ENCODE results near the gene PTGER3.

PTGER3 gene

DNA sequence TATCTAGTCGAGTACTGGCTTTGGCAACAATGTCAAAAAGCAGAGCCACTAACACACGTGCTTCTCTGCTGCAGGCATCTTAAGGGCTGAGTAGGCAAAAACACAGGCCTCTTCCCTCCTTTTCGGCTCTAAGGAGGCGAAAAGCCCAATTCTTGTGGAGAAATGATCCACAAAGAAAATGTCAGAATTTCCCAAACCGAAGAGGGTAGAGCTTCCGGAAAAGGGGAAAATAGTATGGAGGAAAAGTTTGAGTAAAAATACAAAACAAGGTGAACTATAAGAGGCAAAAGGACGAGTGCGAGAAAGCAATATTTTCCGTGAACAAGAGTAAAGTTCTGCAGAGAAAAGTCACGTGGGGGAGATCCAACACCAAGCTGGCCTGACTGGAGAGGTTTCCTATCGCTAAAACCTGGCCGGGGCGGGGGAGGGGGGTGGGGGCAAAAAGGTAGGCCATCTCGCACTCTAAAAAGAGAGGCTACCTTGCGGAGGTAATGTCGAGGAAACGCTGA, 32.7 kb upstream of the PTGER3 start:
- ChIA-PET CTCF (no interaction called here), POLR2A (interaction anchor here (1.3 kb wide), 1 partner anchor 8 kb away, joined by 4 read pairs; no protein-coding TSS in a partner anchor)
- DNase-seq (ENCODE audit: extremely low spot score), result peak; percentile 65
- TF ChIP-seq SUZ12 (IDR thresholded peaks at IDR 0.05) (no peak), L3MBTL2 (conservative IDR thresholded peaks at IDR 0.05) (peak; percentile 82)

DNA sequence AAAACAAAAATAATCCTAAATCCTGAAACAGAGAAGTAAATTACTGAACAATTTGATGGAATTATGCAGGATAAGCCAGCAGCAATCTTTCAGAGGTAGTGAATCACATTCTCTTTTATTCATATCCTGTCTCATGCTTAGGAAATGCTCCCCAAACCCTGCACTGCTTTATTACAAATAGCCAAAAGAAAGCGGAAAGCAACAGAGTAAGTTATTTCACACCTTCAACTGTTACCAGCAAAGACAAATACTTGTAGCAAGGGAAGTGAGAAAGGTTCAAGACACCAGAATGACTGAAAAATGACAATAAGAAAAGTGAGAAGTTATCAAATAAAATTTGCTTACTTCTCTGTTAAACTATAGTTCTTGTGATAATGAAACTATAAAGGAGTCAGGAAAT, 27.1 kb upstream of the PTGER3 start:
- TF ChIP-seq LEF1 (IDR thresholded peaks at IDR 0.05; ENCODE audit: borderline replicate concordance) (no peak), CTBP1 (IDR thresholded peaks at IDR 0.05; ENCODE audit: borderline replicate concordance) (no peak), FOXM1 (IDR thresholded peaks at IDR 0.05; ENCODE audit: borderline replicate concordance) (no peak), SUZ12 (IDR thresholded peaks at IDR 0.05) (no peak), L3MBTL2 (conservative IDR thresholded peaks at IDR 0.05) (no peak), NFRKB (IDR thresholded peaks at IDR 0.05) (no peak), BHLHE40 (IDR thresholded peaks at IDR 0.05; ENCODE audit: borderline replicate concordance) (no peak), FOXK2 (IDR thresholded peaks at IDR 0.05) (no peak), ELF4 (IDR thresholded peaks at IDR 0.05) (no peak), HDGF (IDR thresholded peaks at IDR 0.05; ENCODE audit: borderline replicate concordance) (no peak), ZNF384 (IDR thresholded peaks at IDR 0.05) (no peak), FOXA1 (IDR thresholded peaks at IDR 0.05) (no peak), SP1 (IDR thresholded peaks at IDR 0.05) (no peak), TARDBP (IDR thresholded peaks at IDR 0.05) (no peak)
- TF ChIP-seq, protein P1, sequence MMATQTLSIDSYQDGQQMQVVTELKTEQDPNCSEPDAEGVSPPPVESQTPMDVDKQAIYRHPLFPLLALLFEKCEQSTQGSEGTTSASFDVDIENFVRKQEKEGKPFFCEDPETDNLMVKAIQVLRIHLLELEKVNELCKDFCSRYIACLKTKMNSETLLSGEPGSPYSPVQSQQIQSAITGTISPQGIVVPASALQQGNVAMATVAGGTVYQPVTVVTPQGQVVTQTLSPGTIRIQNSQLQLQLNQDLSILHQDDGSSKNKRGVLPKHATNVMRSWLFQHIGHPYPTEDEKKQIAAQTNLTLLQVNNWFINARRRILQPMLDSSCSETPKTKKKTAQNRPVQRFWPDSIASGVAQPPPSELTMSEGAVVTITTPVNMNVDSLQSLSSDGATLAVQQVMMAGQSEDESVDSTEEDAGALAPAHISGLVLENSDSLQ (IDR thresholded peaks at IDR 0.05), result no peak
- CTCF ChIA-PET, result no interaction called here
- POLR2A ChIA-PET, result no interaction called here
- no peak for DNase-seq (ENCODE audit: extremely low spot score)

DNA sequence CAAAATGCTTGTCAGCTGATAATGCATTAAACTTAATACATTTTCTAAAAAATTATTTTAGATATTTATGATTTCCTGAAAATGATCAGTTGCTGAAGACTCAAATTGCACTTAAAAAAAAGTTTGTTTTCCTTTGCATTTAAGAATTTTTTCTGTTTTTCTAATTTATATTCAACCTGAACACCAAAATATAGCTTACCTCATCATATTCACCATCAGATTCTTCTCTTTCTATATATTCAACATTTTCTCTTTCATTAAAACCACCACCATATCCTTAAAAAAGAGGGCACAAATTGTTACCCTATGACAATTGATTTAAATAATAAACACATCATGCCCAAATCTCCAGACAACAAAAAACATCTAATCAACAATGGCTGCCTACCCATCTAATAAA, 24.7 kb upstream of the PTGER3 start:
- no peak for TF ChIP-seq BHLHE40 (IDR thresholded peaks at IDR 0.05; ENCODE audit: borderline replicate concordance)
- no peak for TF ChIP-seq ELF4 (IDR thresholded peaks at IDR 0.05)
- no peak for TF ChIP-seq TARDBP (IDR thresholded peaks at IDR 0.05)
- TF ChIP-seq SUZ12 (IDR thresholded peaks at IDR 0.05), result no peak
- TF ChIP-seq FOXM1 (IDR thresholded peaks at IDR 0.05; ENCODE audit: borderline replicate concordance), result no peak
- TF ChIP-seq HDGF (IDR thresholded peaks at IDR 0.05; ENCODE audit: borderline replicate concordance), result no peak
- no peak for TF ChIP-seq FOXK2 (IDR thresholded peaks at IDR 0.05)
- no peak for TF ChIP-seq CTBP1 (IDR thresholded peaks at IDR 0.05; ENCODE audit: borderline replicate concordance)
- no peak for TF ChIP-seq FOXA1 (IDR thresholded peaks at IDR 0.05)
- TF ChIP-seq, protein P1 (IDR thresholded peaks at IDR 0.05), result no peak
- TF ChIP-seq ARNT (IDR thresholded peaks at IDR 0.05), result no peak
- DNase-seq (ENCODE audit: extremely low spot score), result no peak
- ChIA-PET POLR2A (interaction anchor here (1.6 kb wide), 1 partner anchor 9 kb away, joined by 4 read pairs; the partner anchor contains the start of gene ZRANB2), CTCF (interaction anchor here (1.2 kb wide), 1 partner anchor 9 kb away, joined by 3 read pairs; the partner anchor contains the start of gene ZRANB2)

DNA sequence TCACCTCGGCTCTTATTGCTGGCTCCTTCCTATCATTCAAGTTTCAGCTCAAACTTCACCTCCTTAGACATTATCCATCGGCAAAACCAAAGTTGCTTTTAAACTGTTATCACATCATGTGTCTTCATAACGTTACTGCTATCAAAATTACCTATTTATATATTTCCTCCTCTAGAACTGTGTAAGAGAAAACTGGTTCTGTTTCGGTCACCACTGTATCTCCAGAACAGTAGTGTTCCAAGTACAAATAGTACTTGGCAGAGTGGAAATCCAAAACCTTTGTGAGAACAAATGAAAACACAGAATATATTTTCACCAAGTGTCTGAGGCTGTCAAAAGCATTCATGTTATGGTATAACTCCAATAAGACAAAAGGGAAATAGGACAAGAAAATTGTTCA, 24.1 kb upstream of the PTGER3 start:
- POLR2A ChIA-PET, result interaction anchor here (1.6 kb wide), 1 partner anchor 9 kb away, joined by 4 read pairs; the partner anchor contains the start of gene ZRANB2
- CTCF ChIA-PET, result no interaction called here
- no peak for DNase-seq (ENCODE audit: extremely low spot score)
- no peak for TF ChIP-seq L3MBTL2 (conservative IDR thresholded peaks at IDR 0.05)
- no peak for TF ChIP-seq HDGF (IDR thresholded peaks at IDR 0.05; ENCODE audit: borderline replicate concordance)
- TF ChIP-seq ARNT (IDR thresholded peaks at IDR 0.05), result no peak
- no peak for TF ChIP-seq FOXM1 (IDR thresholded peaks at IDR 0.05; ENCODE audit: borderline replicate concordance)
- TF ChIP-seq NFRKB (IDR thresholded peaks at IDR 0.05), result no peak
- TF ChIP-seq BHLHE40 (IDR thresholded peaks at IDR 0.05; ENCODE audit: borderline replicate concordance), result no peak
- TF ChIP-seq FOXK2 (IDR thresholded peaks at IDR 0.05), result no peak
- no peak for TF ChIP-seq FOXA1 (IDR thresholded peaks at IDR 0.05)
- no peak for TF ChIP-seq LEF1 (IDR thresholded peaks at IDR 0.05; ENCODE audit: borderline replicate concordance)
- TF ChIP-seq ELF4 (IDR thresholded peaks at IDR 0.05), result no peak
- no peak for TF ChIP-seq ZNF384 (IDR thresholded peaks at IDR 0.05)
- TF ChIP-seq CTBP1 (IDR thresholded peaks at IDR 0.05; ENCODE audit: borderline replicate concordance), result no peak
- TF ChIP-seq SUZ12 (IDR thresholded peaks at IDR 0.05), result no peak
- TF ChIP-seq SP1 (IDR thresholded peaks at IDR 0.05), result no peak
- no peak for TF ChIP-seq TARDBP (IDR thresholded peaks at IDR 0.05)
- TF ChIP-seq, protein P1 (IDR thresholded peaks at IDR 0.05), result no peak

DNA sequence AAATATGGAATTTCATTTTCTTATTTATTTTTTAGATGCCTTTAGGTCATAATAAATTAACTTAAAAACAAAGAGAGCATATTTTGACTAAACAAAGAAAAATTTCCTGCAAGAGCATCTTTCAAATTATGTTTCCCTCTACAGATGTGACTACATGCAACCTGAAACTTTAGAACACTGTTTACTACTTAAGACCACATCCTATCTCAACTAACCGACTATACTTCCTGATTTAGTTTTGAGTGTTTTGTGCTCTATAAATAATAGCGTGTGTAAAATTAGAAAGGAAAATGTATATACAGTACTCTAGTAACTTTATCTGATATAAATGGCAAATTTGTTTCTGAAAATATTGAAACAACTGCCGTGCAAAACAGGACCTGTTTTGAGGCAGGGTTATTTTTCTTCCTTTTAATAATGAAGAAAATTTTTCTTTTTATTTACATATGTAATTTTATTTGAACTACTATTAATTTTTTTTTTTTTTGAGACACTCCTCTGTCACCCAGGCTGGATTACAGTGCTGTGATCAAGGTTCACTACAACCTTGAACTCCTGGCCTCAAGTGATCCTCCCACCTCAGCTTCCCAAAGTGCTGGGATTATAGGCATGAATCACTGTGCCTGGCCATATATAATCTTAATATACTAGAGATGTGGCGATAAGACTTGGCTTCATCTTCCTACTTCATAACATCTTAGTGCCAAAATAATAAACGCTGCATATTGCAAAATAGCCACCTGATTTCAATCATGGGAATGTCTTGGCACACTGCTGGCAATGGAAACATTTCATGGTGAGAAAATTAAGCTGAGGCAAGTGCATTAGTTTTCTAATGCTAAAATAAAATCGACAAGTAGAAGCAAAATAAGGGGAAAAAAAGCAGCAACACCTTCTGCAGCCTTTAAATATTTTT, 21.0 kb upstream of the PTGER3 start:
- TF ChIP-seq FOXM1 (IDR thresholded peaks at IDR 0.05; ENCODE audit: borderline replicate concordance) (no peak), ZNF384 (IDR thresholded peaks at IDR 0.05) (no peak), CTBP1 (IDR thresholded peaks at IDR 0.05; ENCODE audit: borderline replicate concordance) (no peak), L3MBTL2 (conservative IDR thresholded peaks at IDR 0.05) (no peak), ELF4 (IDR thresholded peaks at IDR 0.05) (no peak), SUZ12 (IDR thresholded peaks at IDR 0.05) (no peak), SP1 (IDR thresholded peaks at IDR 0.05) (no peak), ARNT (IDR thresholded peaks at IDR 0.05) (no peak), LEF1 (IDR thresholded peaks at IDR 0.05; ENCODE audit: borderline replicate concordance) (no peak), BHLHE40 (IDR thresholded peaks at IDR 0.05; ENCODE audit: borderline replicate concordance) (no peak), NFRKB (IDR thresholded peaks at IDR 0.05) (no peak), TARDBP (IDR thresholded peaks at IDR 0.05) (no peak), FOXK2 (IDR thresholded peaks at IDR 0.05) (no peak), HDGF (IDR thresholded peaks at IDR 0.05; ENCODE audit: borderline replicate concordance) (no peak), FOXA1 (IDR thresholded peaks at IDR 0.05) (no peak)
- TF ChIP-seq, protein P1 (IDR thresholded peaks at IDR 0.05), result no peak
- DNase-seq (ENCODE audit: extremely low spot score), result no peak
- ChIA-PET CTCF (no interaction called here), POLR2A (no interaction called here)
